AG04449 (cell line): ENCODE measurements around the gene FADS1.

Source experiments
- CTCF ChIA-PET: fragments of 350-600 bp; formaldehyde crosslinking; extraction: SDS; loops from one replicate; lab custom pipeline; 2021; ENCODE audit warnings: antibody characterized with exemption; lab: Yijun Ruan, JAX
- POLR2A ChIA-PET: fragments of 400-600, 350-600 bp; formaldehyde crosslinking; extraction: SDS; loops from one replicate; lab custom pipeline; 2020; ENCODE audit warnings: antibody characterized with exemption, inconsistent platforms; lab: Yijun Ruan, JAX
- DNase-seq: peaks from one replicate; pipeline ENCODE4 v3.0.0-alpha.2; 2010; ENCODE audit warnings: low read depth, low spot score
- H3K4me3 ChIP-seq: 2 replicates; pipeline ENCODE4 v1.5.1; 2011; ENCODE audit warnings: low read depth, mild to moderate bottlenecking, control low read depth, low read length
- TF ChIP-seq, protein P1 (sequence below): IDR thresholded peaks from one replicate; pipeline ENCODE4 v1.5.1; 2011; ENCODE audit warnings: mild to moderate bottlenecking, moderate library complexity, low read length, control low read depth, inconsistent platforms; ENCODE audit not compliant: insufficient read depth; ENCODE audit errors: missing control alignments

Gene FADS1

GRCh38 chr11:61853698-61854169 lies 36.9 kb upstream of the FADS1 start:
- CTCF ChIA-PET: interaction anchor here (1.0 to 1.6 kb wide), 5 partner anchors 17 to 56 kb away, joined by 3 to 8 read pairs (median 4); no protein-coding TSS in a partner anchor
- TF ChIP-seq, protein P1, sequence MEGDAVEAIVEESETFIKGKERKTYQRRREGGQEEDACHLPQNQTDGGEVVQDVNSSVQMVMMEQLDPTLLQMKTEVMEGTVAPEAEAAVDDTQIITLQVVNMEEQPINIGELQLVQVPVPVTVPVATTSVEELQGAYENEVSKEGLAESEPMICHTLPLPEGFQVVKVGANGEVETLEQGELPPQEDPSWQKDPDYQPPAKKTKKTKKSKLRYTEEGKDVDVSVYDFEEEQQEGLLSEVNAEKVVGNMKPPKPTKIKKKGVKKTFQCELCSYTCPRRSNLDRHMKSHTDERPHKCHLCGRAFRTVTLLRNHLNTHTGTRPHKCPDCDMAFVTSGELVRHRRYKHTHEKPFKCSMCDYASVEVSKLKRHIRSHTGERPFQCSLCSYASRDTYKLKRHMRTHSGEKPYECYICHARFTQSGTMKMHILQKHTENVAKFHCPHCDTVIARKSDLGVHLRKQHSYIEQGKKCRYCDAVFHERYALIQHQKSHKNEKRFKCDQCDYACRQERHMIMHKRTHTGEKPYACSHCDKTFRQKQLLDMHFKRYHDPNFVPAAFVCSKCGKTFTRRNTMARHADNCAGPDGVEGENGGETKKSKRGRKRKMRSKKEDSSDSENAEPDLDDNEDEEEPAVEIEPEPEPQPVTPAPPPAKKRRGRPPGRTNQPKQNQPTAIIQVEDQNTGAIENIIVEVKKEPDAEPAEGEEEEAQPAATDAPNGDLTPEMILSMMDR: no peak
- POLR2A ChIA-PET: no interaction called here
- H3K4me3 ChIP-seq: no peak overlapping the region
- no peak for DNase-seq

GRCh38 chr11:61851900-61852295 lies 35.1 kb upstream of the FADS1 start:
- H3K4me3 ChIP-seq: no peak overlapping the region
- no peak for DNase-seq
- CTCF ChIA-PET: interaction anchor here (1.0 kb wide), 1 partner anchor 19 kb away, joined by 4 read pairs; no protein-coding TSS in a partner anchor
- TF ChIP-seq, protein P1: no peak
- POLR2A ChIA-PET: no interaction called here

- TF ChIP-seq, protein P1: no peak
- POLR2A ChIA-PET: no interaction called here
- no peak for DNase-seq
- CTCF ChIA-PET: interaction anchor here (1.0 kb wide), 1 partner anchor 20 kb away, joined by 4 read pairs; no protein-coding TSS in a partner anchor
- H3K4me3 ChIP-seq: no peak overlapping the region
These were observed 34.5 kb upstream of the FADS1 start for GRCh38 chr11:61851113-61851899.

DNA sequence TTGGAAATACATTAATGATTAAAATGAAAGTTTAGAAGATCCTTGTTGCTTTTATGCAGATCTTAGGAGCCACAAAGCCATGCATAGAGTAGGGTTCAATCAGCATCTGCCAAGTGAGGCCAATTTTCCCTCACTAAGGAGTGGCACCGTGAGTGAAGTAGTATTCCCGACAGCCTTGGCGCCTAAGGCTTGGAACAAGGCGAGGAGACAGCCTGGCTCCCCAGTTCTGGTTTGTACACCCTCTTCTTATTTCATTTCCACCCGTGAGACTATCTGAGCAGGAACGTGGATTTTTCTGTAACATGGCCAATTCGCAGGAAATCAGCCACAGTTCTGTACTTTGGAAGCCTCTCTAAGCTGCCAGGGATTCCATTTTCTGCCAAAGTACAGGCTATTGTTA lies 33.9 kb upstream of the FADS1 start:
- CTCF ChIA-PET: no interaction called here

GRCh38 chr11:61848631-61849030 lies 31.8 kb upstream of the FADS1 start:
- ChIA-PET POLR2A (no interaction called here), CTCF (interaction anchor here (0.6 to 2.3 kb wide), 5 partner anchors 22 to 463 kb away, joined by 3 to 11 read pairs (median 4); no protein-coding TSS in a partner anchor)
- TF ChIP-seq, protein P1: no peak
- no peak for DNase-seq
- H3K4me3 ChIP-seq: no peak overlapping the region

More for the DNA sequence above, 33.9 kb upstream of the FADS1 start:
- TF ChIP-seq, protein P1: no peak
- no peak for DNase-seq
- H3K4me3 ChIP-seq: no peak overlapping the region
- POLR2A ChIA-PET: no interaction called here

GRCh38 chr11:61847914-61848581 lies 31.2 kb upstream of the FADS1 start:
- H3K4me3 ChIP-seq: no peak overlapping the region
- TF ChIP-seq, protein P1: no peak
- CTCF ChIA-PET: interaction anchor here (0.6 to 2.3 kb wide), 5 partner anchors 23 to 463 kb away, joined by 3 to 11 read pairs (median 4); no protein-coding TSS in a partner anchor
- POLR2A ChIA-PET: no interaction called here
- DNase-seq: no peak
